ENCODE measurements around the gene KCTD15.

KCTD15 gene

DNA sequence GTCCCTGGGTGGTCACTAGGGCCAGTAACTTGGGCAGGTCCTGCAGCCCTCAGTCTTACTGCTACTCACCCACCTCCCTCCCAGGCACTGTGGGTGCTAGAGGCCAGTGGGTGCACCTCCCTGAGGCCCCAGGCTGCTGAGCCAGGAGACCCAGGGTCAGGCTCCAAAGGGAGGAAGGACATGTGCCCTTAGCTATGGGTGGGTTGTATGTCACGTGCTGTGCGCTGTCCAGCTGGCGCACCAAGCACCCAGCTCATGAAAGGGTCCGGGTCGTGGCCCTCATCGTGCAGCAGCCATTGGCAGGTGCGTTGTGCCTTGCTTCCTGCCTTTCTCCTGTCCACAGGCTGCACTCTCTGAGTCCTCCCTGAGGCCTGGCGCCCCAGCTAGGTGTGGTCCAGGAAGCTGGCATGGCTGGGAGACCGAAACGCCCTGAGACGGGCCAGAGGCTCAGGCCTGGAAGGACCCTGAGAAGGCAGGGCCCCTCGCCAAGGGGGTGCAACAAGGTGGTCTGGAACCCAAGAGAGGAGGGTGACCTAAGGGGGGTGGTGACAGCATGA, 47.0 kb upstream of the KCTD15 start:
- no peak overlapping the region for H3K4me3 ChIP-seq (ENCODE audit: insufficient read depth, low read length, poor library complexity, severe bottlenecking)
- no peak overlapping the region for H3K4me2 ChIP-seq (ENCODE audit: low read depth, low read length, poor library complexity, severe bottlenecking)
- no peaks in the 10 kb centered on the region for H3K9me3 ChIP-seq (ENCODE audit: insufficient read depth, low read length)
- no peak overlapping the region for H3K9ac ChIP-seq (ENCODE audit: low read length)
- no peaks in the 10 kb centered on the region for H3K36me3 ChIP-seq (ENCODE audit: low read length)
- H3F3A ChIP-seq (ENCODE audit: insufficient read depth): no peaks in the 10 kb centered on the region
- no peak overlapping the region for H3K27ac ChIP-seq (ENCODE audit: low read depth, low read length)
- H3K27me3 ChIP-seq (ENCODE audit: low read length): no peaks in the 10 kb centered on the region
- H3K79me2 ChIP-seq (ENCODE audit: insufficient read depth, low read length): no peaks in the 10 kb centered on the region
- H2AFZ ChIP-seq (ENCODE audit: low read depth, low read length, severe bottlenecking): no peak overlapping the region
- no peaks in the 10 kb centered on the region for H4K20me1 ChIP-seq (ENCODE audit: low read depth, low read length)
- TF ChIP-seq CTCF (IDR thresholded peaks at IDR 0.05; ENCODE audit: insufficient read depth, low read length, poor library complexity, severe bottlenecking): no peak
- TF ChIP-seq EZH2phosphoT487 (conservative IDR thresholded peaks at IDR 0.05; ENCODE audit: low read length): no peak
- no peaks in the 10 kb centered on the region for H3K9me2 ChIP-seq (replicated peaks; ENCODE audit: insufficient read depth, low read length)

GRCh38 chr19:33750587-33751435, 45.9 kb upstream of the KCTD15 start:
- no peaks in the 10 kb centered on the region for H3K27me3 ChIP-seq (ENCODE audit: low read length)
- H3K4me3 ChIP-seq (ENCODE audit: insufficient read depth, low read length, poor library complexity, severe bottlenecking): no peak overlapping the region
- no peaks in the 10 kb centered on the region for H3K79me2 ChIP-seq (ENCODE audit: insufficient read depth, low read length)
- H3K4me2 ChIP-seq (ENCODE audit: low read depth, low read length, poor library complexity, severe bottlenecking): no peak overlapping the region
- no peak overlapping the region for H3K9ac ChIP-seq (ENCODE audit: low read length)
- no peak overlapping the region for H2AFZ ChIP-seq (ENCODE audit: low read depth, low read length, severe bottlenecking)
- H3K36me3 ChIP-seq (ENCODE audit: low read length): no peaks in the 10 kb centered on the region
- TF ChIP-seq CTCF (IDR thresholded peaks at IDR 0.05; ENCODE audit: insufficient read depth, low read length, poor library complexity, severe bottlenecking) (no peak), EZH2phosphoT487 (conservative IDR thresholded peaks at IDR 0.05; ENCODE audit: low read length) (no peak)
- H4K20me1 ChIP-seq (ENCODE audit: low read depth, low read length): no peaks in the 10 kb centered on the region
- no peaks in the 10 kb centered on the region for H3K9me2 ChIP-seq (replicated peaks; ENCODE audit: insufficient read depth, low read length)
- no peaks in the 10 kb centered on the region for H3K9me3 ChIP-seq (ENCODE audit: insufficient read depth, low read length)
- H3K27ac ChIP-seq (ENCODE audit: low read depth, low read length): no peak overlapping the region
- no peaks in the 10 kb centered on the region for H3F3A ChIP-seq (ENCODE audit: insufficient read depth)

DNA sequence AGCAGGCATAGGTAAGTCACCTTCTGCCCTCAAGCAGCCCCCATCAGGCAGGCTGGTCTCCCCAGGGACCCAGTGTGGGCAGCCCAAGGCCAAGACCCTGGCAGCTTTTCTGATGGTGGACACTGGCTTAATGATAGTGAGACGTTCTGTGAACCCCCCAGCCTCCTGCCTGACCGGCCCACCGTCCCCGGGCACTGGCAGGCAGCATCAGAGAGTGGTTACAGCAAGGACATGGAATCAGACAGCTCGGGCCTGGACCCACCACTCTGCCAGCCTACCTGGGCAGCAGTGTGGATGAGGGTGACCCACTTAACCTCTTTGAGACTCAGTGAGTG, 45.3 kb upstream of the KCTD15 start:
- Histone ChIP-seq H4K20me1 (ENCODE audit: low read depth, low read length) (no peaks in the 10 kb centered on the region), H3K9me3 (ENCODE audit: insufficient read depth, low read length) (no peaks in the 10 kb centered on the region), H2AFZ (ENCODE audit: low read depth, low read length, severe bottlenecking) (no peak overlapping the region), H3K9ac (ENCODE audit: low read length) (no peak overlapping the region), H3K4me3 (ENCODE audit: insufficient read depth, low read length, poor library complexity, severe bottlenecking) (no peak overlapping the region), H3F3A (ENCODE audit: insufficient read depth) (no peaks in the 10 kb centered on the region), H3K4me2 (ENCODE audit: low read depth, low read length, poor library complexity, severe bottlenecking) (no peak overlapping the region), H3K79me2 (ENCODE audit: insufficient read depth, low read length) (no peaks in the 10 kb centered on the region), H3K27ac (ENCODE audit: low read depth, low read length) (no peak overlapping the region), H3K27me3 (ENCODE audit: low read length) (no peaks in the 10 kb centered on the region), H3K36me3 (ENCODE audit: low read length) (no peaks in the 10 kb centered on the region), H3K9me2 (replicated peaks; ENCODE audit: insufficient read depth, low read length) (no peaks in the 10 kb centered on the region)
- TF ChIP-seq EZH2phosphoT487 (conservative IDR thresholded peaks at IDR 0.05; ENCODE audit: low read length) (no peak), CTCF (IDR thresholded peaks at IDR 0.05; ENCODE audit: insufficient read depth, low read length, poor library complexity, severe bottlenecking) (no peak)
